Stomach (tissue), 9 donors: ENCODE data around the gene OGA. TPM values are rescaled to one million over a fixed set of nuclear protein-coding genes. Genes with fewer than 3 reads are reported as not detected.

ENCODE experiments used
- DNase-seq, 2 donors: peaks; one replicate each; pipeline versions ENCODE4 v3.0.0 to v3.0.0-alpha.2; 2013 to 2019
- H3K27ac ChIP-seq, 5 donors: fragments of 200-600 bp in 4 of 5; sonication (generic) in 4 of 5; one replicate each; pipeline ENCODE4 v1.5.1; 2013 to 2019; ENCODE audit warnings: mild to moderate bottlenecking in 1 of 5, moderate library complexity in 1 of 5
- H3K27me3 ChIP-seq, 3 donors: fragments of 200-600 bp; sonication (generic); one replicate each; pipeline ENCODE4 v1.5.1; 2017 to 2019; ENCODE audit warnings: mixed run types in 1 of 3
- H3K36me3 ChIP-seq, 4 donors: fragments of 200-600 bp; sonication (generic); 1 replicate in 3 of 4; 2 replicates in 1 of 4; pipeline ENCODE4 v1.5.1; 2016 to 2019
- H3K4me1 ChIP-seq, 4 donors: fragments of 200-600 bp; sonication (generic); one replicate each; pipeline ENCODE4 v1.5.1; 2016 to 2019
- H3K4me3 ChIP-seq, 4 donors: fragments of 200-600 bp; sonication (generic) in 3 of 4; one replicate each; pipeline ENCODE4 v1.5.1; 2016 to 2019; ENCODE audit warnings: mild to moderate bottlenecking in 1 of 4
- H3K9me3 ChIP-seq, 4 donors: fragments of 200-600 bp; sonication (generic); one replicate each; pipeline ENCODE4 v1.5.1; 2016 to 2019
- CTCF ChIP-seq, 7 experiments: fragments of 450-650 bp in 4 of 7; fragments of 200-600 bp in 3 of 7; sonication (generic) in 3 of 7; IDR thresholded peaks; one replicate each; pipeline ENCODE4 v1.5.1; 2016 to 2019; ENCODE audit warnings: antibody characterized with exemption in 7 of 7, control low read depth in 2 of 7, mild to moderate bottlenecking in 1 of 7
- EP300 ChIP-seq: sonication (generic); formaldehyde crosslinking; IDR thresholded peaks from one replicate; pipeline ENCODE4 v1.6.1; 2017; ENCODE audit warnings: antibody characterized with exemption
- POLR2A ChIP-seq, 4 donors: fragments of 450-650 bp; IDR thresholded peaks; one replicate each; pipeline ENCODE4 v1.6.1; 2016; ENCODE audit warnings: antibody characterized with exemption in 4 of 4, control low read depth in 2 of 4, mild to moderate bottlenecking in 1 of 4, moderate library complexity in 1 of 4
- POLR2AphosphoS5 ChIP-seq, 3 donors: sonication (generic); formaldehyde crosslinking; IDR thresholded peaks; one replicate each; pipeline ENCODE4 v1.6.1; 2016; ENCODE audit warnings: antibody characterized with exemption in 3 of 3
- WGBS, 5 donors: extraction: QIAGEN DNeasy Blood & Tissue Kit in 3 of 5; methylation state at CpG; one replicate each; pipeline versions ENCODE4 v1.1.5 to v1.1.7; 2013 to 2018; 5-methylcytosine and 5-hydroxymethylcytosine counted together
- intact Hi-C: fragments of 100-400 bp; cut with DNase I; formaldehyde crosslinking; loops from one replicate; pipeline ENCODE4 v1.15.1; 2023; ENCODE audit warnings: low total_unique reads
- polyA plus RNA-seq, 3 donors: library from polyadenylated mRNA; stranded (reverse); fragments of 200-250 nt; gene quantifications; one replicate each; pipeline ENCODE4 v1.2.3, GENCODE V29; 2013
- total RNA-seq, 5 donors: library from RNA; depleted of rRNA; stranded (reverse); fragments of >200 nt; gene quantifications; one replicate each; pipeline versions ENCODE4 v1.1.0 to v1.2.3, GENCODE V29; 2014 to 2016
- donor health status: healthy with polysubstance abuse.
- donor health status: Bipolar disorder and iron deficiency.
- donor health status: healthy.

The OGA gene
- total and polyA plus RNA-seq, 8 donors, result 18.9 to 312 (median 131) TPM

GRCh38 chr10:101780818-101781654 is 37.2 kb downstream of the OGA start:
- H3K27ac ChIP-seq, result no peak overlapping the region
- H3K27me3 ChIP-seq, result peaks cover 8 to 38% (median 31%) of the 10 kb centered on the region in 3 donors
- H3K4me1 ChIP-seq, result peaks cover 45 to 80% (median 69%) of the 10 kb centered on the region in 4 donors
- H3K4me3 ChIP-seq, result no peak overlapping the region
- TF ChIP-seq EP300, result no peak
- peak in 5 of 7 experiments; percentile 58 to 89 (median 85) for TF ChIP-seq CTCF (IDR thresholded peaks at IDR 0.05)
- peak in 1 of 3 donors; percentile 22 for TF ChIP-seq POLR2AphosphoS5 (IDR thresholded peaks at IDR 0.05)
- WGBS, 5 donors, result 43 to 56% (median 45%) methylated on average over 14 of the region's 14 CpGs
- peak; percentile 70 to 86 for DNase-seq
- intact Hi-C loops, result loop anchor here (5.0 kb wide), 1 partner anchor 179 kb away; no protein-coding TSS in a partner anchor
- no peaks in the 10 kb centered on the region for H3K9me3 ChIP-seq
- H3K36me3 ChIP-seq, result peaks cover 5 to 21% (median 19%) of the 10 kb centered on the region in 4 donors

GRCh38 chr10:101780187-101780817 is 37.9 kb downstream of the OGA start:
- H3K9me3 ChIP-seq, result no peaks in the 10 kb centered on the region
- H3K36me3 ChIP-seq, result peaks cover 0 to 14% (median 12%) of the 10 kb centered on the region in 4 donors
- DNase-seq, result peak in 1 of 2 donors; percentile 13
- no peak overlapping the region for H3K27ac ChIP-seq
- intact Hi-C loops, result loop anchor here (5.0 kb wide), 1 partner anchor 178 kb away; no protein-coding TSS in a partner anchor
- H3K4me3 ChIP-seq, result peak overlapping the region; percentile 43 to 57 (median 46)
- TF ChIP-seq POLR2A (IDR thresholded peaks at IDR 0.05), result no peak
- 11 to 31% (median 15%) methylated on average over 6 to 17 of the region's 17 CpGs for WGBS, 5 donors
- peaks cover 52 to 87% (median 74%) of the 10 kb centered on the region in 4 donors for H3K4me1 ChIP-seq
- peaks cover 13 to 45% (median 38%) of the 10 kb centered on the region in 3 donors for H3K27me3 ChIP-seq

- Histone ChIP-seq H3K9me3 (no peaks in the 10 kb centered on the region), H3K27ac (no peak overlapping the region), H3K4me1 (peaks cover 58 to 87% (median 78%) of the 10 kb centered on the region in 4 donors), H3K4me3 (peak overlapping the region; percentile 43 to 57 (median 46)), H3K36me3 (peaks cover 0 to 7% (median 5%) of the 10 kb centered on the region in 4 donors), H3K27me3 (peaks cover 20 to 52% (median 44%) of the 10 kb centered on the region in 3 donors)
- peak in 5 of 7 experiments; percentile 41 to 89 (median 80) for TF ChIP-seq CTCF (IDR thresholded peaks at IDR 0.05)
- TF ChIP-seq POLR2AphosphoS5 (IDR thresholded peaks at IDR 0.05), result no peak
- no peak for TF ChIP-seq EP300
- TF ChIP-seq POLR2A (IDR thresholded peaks at IDR 0.05), result no peak
- DNase-seq, result peak; percentile 87 to 91
- intact Hi-C loops, result loop anchor here (5.0 kb wide), 1 partner anchor 177 kb away; no protein-coding TSS in a partner anchor
- WGBS, 5 donors, result 0 to 4% (median 1%) methylated on average over 40 to 51 of the region's 51 CpGs
These were observed 38.6 kb downstream of the OGA start for GRCh38 chr10:101779544-101780186.

- Histone ChIP-seq H3K27me3 (peaks cover 24 to 59% (median 51%) of the 10 kb centered on the region in 3 donors), H3K4me1 (peaks cover 55 to 87% (median 78%) of the 10 kb centered on the region in 4 donors), H3K36me3 (peaks cover 0 to under 1% (median 0%) of the 10 kb centered on the region in 4 donors), H3K4me3 (peak overlapping the region; percentile 43 to 57 (median 46)), H3K9me3 (no peaks in the 10 kb centered on the region), H3K27ac (no peak overlapping the region)
- peak; percentile 68 to 85 for DNase-seq
- intact Hi-C loops, result no loop called here
- 4 to 16% (median 6%) methylated on average over 24 to 58 of the region's 58 CpGs for WGBS, 5 donors
- TF ChIP-seq POLR2AphosphoS5 (IDR thresholded peaks at IDR 0.05) (no peak), EP300 (no peak), CTCF (IDR thresholded peaks at IDR 0.05) (no peak), POLR2A (IDR thresholded peaks at IDR 0.05) (no peak)
These were observed 39.3 kb downstream of the OGA start for GRCh38 chr10:101778781-101779543.
